GM19452 (cell line): Measurements from ENCODE around the gene NIPAL3.
"Not testable (repeated sequence)": the region's sequence is repeated elsewhere in the genome, so short reads cannot be mapped to it uniquely, and the experiment has no call there.

Source experiments
- ATAC-seq: cut with Tn5 transposase; IDR thresholded peaks from one replicate; pipeline ENCODE4 v1.9.1; 2021; ENCODE audit not compliant: unreplicated experiment

NIPAL3 gene

GRCh38 chr1:24513706-24514105, 98.1 kb downstream of the NIPAL3 start:
- no peak for ATAC-seq

DNA sequence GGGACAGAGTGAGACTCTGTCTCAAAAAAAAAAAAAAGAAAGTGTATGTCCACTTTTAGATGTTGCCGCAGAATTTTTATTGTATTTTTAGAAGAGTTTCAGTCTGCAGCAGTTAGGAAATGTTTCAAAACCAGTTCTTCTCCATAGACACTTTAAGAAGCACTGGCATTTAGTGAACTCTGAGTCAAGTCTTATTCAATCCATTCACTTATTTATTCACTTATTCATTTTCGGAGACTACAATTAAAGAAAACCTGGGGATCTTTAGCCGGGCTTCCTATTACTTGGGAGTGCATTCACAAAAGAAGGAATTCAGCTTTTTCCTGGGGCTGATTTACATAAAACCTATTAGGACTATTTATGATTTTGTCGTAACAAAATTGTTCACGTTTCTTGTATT, 99.3 kb downstream of the NIPAL3 start:
- ATAC-seq, result no peak

- not testable (repeated sequence) for ATAC-seq
Observed at GRCh38 chr1:24515671-24516209, 100.1 kb downstream of the NIPAL3 start.

DNA sequence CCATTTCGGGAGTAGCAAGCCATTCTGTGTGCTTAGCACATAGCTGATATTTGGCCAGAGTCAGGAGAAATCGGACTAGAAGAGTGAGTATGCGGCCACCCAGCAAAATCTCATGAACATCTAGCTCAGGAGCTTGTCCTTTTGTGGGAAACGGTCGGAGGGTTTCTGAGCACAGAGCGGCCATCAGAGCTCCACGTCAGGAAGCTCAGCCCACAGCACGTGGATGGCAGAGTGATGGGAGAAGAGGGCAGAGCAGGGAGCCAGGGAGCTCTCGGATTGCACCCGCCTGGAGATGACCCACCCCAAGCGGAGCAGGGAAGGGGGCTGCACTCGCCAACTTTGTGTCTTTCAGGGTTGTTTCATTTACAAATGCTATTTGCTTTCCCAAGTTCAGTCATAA, 100.9 kb downstream of the NIPAL3 start:
- ATAC-seq, result no peak

DNA sequence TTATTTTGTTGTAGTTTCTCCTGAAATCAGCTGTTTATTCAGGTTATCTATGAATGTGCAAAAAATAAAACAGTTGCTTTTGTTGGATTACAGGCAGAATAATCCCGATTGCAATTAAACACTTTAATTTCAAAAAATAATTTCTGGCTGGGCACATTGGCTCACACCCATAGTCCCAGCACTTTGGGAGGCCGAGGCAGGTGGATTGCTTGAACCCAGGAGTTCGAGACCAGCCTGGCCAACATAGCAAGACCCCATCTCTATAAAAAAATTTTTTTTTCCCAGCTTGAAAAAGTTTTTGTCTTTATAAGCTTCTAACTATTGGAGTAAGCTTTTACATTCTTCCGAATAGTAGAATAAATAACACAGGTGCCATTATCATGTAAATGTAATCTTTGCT, 102.3 kb downstream of the NIPAL3 start:
- no peak for ATAC-seq

- not testable (repeated sequence) for ATAC-seq
Observed at GRCh38 chr1:24520282-24520681, 104.7 kb downstream of the NIPAL3 start.
